Measurements from ENCODE around the gene IFI44L. TPM values are rescaled to one million over a fixed set of nuclear protein-coding genes. Genes with fewer than 3 reads are reported as not detected.

Gene IFI44L
- total RNA-seq, 1 experiment from 2014 or later = 11.9 TPM

DNA sequence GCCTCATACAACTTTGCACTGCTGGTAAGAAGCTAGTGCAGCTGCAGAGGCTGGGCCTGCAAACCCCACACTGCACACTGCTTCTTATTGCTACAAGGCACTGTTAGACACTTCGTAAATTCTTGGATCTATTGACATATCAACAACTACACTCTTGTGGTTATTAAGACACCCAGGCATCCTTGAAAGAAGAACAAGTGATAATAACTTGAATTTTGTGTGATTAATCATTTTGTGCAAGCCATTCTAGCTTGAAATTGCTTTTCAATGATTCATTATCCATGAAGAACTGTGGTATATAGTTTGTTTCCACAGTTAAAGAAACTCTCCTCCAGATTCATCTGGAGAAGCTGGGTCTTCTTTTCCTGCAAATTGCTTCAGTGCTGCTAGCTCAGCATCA is 33.7 kb upstream of the IFI44L start:
- intact Hi-C loops (cut with micrococcal nuclease) = no loop called here
- CTCF ChIA-PET = interaction anchor here (0.6 to 1.4 kb wide), 3 partner anchors 21 to 442 kb away, joined by 3 to 5 read pairs (median 3); no protein-coding TSS in a partner anchor
- Mint-ChIP-seq H3K4me3 (ENCODE audit: unreplicated experiment) (no peak overlapping the region), H3K4me1 (ENCODE audit: insufficient read depth, unreplicated experiment) (peaks cover 14% of the 10 kb centered on the region), H3K27ac (ENCODE audit: low read depth, unreplicated experiment) (no peak overlapping the region), H3K9me3 (ENCODE audit: unreplicated experiment) (no peaks in the 10 kb centered on the region), H3K27me3 (ENCODE audit: insufficient read depth, unreplicated experiment) (no peaks in the 10 kb centered on the region), H3K36me3 (ENCODE audit: insufficient read depth, unreplicated experiment) (no peaks in the 10 kb centered on the region)
- DNase-seq (ENCODE audit: unreplicated experiment) = no peak
- no TSS peak for BruUV-seq (replicated peaks)
- POLR2A ChIA-PET = interaction anchor here (0.6 kb wide), 1 partner anchor 1008 kb away, joined by 3 read pairs; no protein-coding TSS in a partner anchor
- TF ChIP-seq, protein P1, sequence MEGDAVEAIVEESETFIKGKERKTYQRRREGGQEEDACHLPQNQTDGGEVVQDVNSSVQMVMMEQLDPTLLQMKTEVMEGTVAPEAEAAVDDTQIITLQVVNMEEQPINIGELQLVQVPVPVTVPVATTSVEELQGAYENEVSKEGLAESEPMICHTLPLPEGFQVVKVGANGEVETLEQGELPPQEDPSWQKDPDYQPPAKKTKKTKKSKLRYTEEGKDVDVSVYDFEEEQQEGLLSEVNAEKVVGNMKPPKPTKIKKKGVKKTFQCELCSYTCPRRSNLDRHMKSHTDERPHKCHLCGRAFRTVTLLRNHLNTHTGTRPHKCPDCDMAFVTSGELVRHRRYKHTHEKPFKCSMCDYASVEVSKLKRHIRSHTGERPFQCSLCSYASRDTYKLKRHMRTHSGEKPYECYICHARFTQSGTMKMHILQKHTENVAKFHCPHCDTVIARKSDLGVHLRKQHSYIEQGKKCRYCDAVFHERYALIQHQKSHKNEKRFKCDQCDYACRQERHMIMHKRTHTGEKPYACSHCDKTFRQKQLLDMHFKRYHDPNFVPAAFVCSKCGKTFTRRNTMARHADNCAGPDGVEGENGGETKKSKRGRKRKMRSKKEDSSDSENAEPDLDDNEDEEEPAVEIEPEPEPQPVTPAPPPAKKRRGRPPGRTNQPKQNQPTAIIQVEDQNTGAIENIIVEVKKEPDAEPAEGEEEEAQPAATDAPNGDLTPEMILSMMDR (IDR thresholded peaks at IDR 0.05; ENCODE audit: unreplicated experiment) = no peak

DNA sequence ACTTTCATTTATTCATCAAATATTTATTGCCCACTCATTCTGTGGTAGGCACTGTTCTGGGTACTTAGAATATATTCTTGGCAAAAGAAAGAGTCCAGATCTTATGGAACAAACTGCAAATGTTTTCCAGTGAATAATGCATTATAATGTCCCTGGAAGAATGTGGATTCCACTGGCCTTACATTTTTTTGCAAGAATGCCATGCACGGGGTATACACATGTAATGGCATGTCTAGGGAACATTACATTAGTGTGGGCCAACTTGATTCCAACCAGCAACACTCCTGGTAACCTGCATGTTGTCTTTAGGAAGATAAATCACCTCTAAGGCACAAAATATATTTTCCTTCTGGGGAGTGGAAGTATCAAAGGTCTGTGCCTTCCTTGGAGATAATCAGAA is 33.0 kb upstream of the IFI44L start:
- peak overlapping the region; percentile 75 for H3K27ac Mint-ChIP-seq (ENCODE audit: low read depth, unreplicated experiment)
- peaks cover 14% of the 10 kb centered on the region for H3K4me1 Mint-ChIP-seq (ENCODE audit: insufficient read depth, unreplicated experiment)
- no peak for DNase-seq (ENCODE audit: unreplicated experiment)
- H3K9me3 Mint-ChIP-seq (ENCODE audit: unreplicated experiment) = no peaks in the 10 kb centered on the region
- intact Hi-C loops (cut with micrococcal nuclease) = no loop called here
- H3K36me3 Mint-ChIP-seq (ENCODE audit: insufficient read depth, unreplicated experiment) = no peaks in the 10 kb centered on the region
- BruUV-seq (replicated peaks) = no TSS peak
- TF ChIP-seq, protein P1 (IDR thresholded peaks at IDR 0.05; ENCODE audit: unreplicated experiment) = no peak
- ChIA-PET POLR2A (interaction anchor here (1.0 kb wide), 1 partner anchor 333 kb away, joined by 3 read pairs; no protein-coding TSS in a partner anchor), CTCF (interaction anchor here (0.6 kb wide), 1 partner anchor 610 kb away, joined by 3 read pairs; no protein-coding TSS in a partner anchor)
- H3K27me3 Mint-ChIP-seq (ENCODE audit: insufficient read depth, unreplicated experiment) = no peaks in the 10 kb centered on the region
- H3K4me3 Mint-ChIP-seq (ENCODE audit: unreplicated experiment) = no peak overlapping the region

DNA sequence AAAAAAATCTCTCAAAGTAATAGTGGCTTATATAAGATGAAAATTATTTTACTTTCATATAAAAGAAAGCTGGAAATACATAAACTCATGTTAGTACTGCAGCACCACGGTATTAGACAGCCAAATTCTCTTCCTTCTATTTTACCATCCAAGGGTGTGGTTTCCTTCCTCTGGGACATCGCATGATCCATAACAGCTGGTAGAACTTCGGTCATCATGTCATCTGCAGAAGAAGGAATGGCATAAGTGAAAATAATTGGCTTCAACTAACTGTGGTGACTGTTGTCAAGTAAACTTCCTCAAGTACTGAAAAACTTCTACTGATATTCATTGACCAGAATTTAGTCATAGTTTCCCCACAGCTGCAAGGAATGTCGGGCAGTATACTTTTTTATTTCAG is 28.3 kb upstream of the IFI44L start:
- H3K36me3 Mint-ChIP-seq (ENCODE audit: insufficient read depth, unreplicated experiment) = no peaks in the 10 kb centered on the region
- no peak overlapping the region for H3K4me3 Mint-ChIP-seq (ENCODE audit: unreplicated experiment)
- intact Hi-C loops (cut with micrococcal nuclease) = no loop called here
- DNase-seq (ENCODE audit: unreplicated experiment) = no peak
- H3K27me3 Mint-ChIP-seq (ENCODE audit: insufficient read depth, unreplicated experiment) = no peaks in the 10 kb centered on the region
- H3K4me1 Mint-ChIP-seq (ENCODE audit: insufficient read depth, unreplicated experiment) = peaks cover 6% of the 10 kb centered on the region
- no TSS peak for BruUV-seq (replicated peaks)
- no peak overlapping the region for H3K27ac Mint-ChIP-seq (ENCODE audit: low read depth, unreplicated experiment)
- ChIA-PET CTCF (interaction anchor here (0.9 to 2.3 kb wide), 4 partner anchors 17 to 477 kb away, joined by 3 to 9 read pairs (median 4); no protein-coding TSS in a partner anchor), POLR2A (no interaction called here)
- TF ChIP-seq, protein P1 (IDR thresholded peaks at IDR 0.05; ENCODE audit: unreplicated experiment) = no peak
- no peaks in the 10 kb centered on the region for H3K9me3 Mint-ChIP-seq (ENCODE audit: unreplicated experiment)

DNA sequence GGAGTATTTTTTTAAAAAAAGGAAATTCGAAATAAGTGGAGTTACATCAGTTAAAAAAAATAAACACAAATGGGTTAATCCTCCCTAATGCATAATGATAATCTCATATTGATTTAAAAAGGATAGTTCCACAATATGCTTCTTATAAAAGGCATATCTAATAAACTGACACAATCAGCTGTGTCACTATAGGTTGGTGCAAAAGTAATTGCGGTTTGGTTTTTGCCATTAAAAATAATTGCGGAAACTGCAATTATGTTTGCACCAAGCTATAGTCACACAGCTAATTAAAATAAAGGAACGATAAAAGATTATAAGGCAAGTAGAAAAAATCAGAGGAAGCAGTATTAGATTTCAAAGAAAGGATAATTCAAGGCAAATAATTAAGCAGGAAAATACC is 21.0 kb upstream of the IFI44L start:
- intact Hi-C loops (cut with micrococcal nuclease) = no loop called here
- no peaks in the 10 kb centered on the region for H3K36me3 Mint-ChIP-seq (ENCODE audit: insufficient read depth, unreplicated experiment)
- H3K27me3 Mint-ChIP-seq (ENCODE audit: insufficient read depth, unreplicated experiment) = no peaks in the 10 kb centered on the region
- H3K4me1 Mint-ChIP-seq (ENCODE audit: insufficient read depth, unreplicated experiment) = no peaks in the 10 kb centered on the region
- TF ChIP-seq, protein P1 (IDR thresholded peaks at IDR 0.05; ENCODE audit: unreplicated experiment) = no peak
- no peaks in the 10 kb centered on the region for H3K9me3 Mint-ChIP-seq (ENCODE audit: unreplicated experiment)
- H3K4me3 Mint-ChIP-seq (ENCODE audit: unreplicated experiment) = no peak overlapping the region
- no peak for DNase-seq (ENCODE audit: unreplicated experiment)
- H3K27ac Mint-ChIP-seq (ENCODE audit: low read depth, unreplicated experiment) = no peak overlapping the region
- ChIA-PET POLR2A (interaction anchor here (0.8 kb wide), 1 partner anchor 235 kb away, joined by 3 read pairs; no protein-coding TSS in a partner anchor), CTCF (interaction anchor here (0.6 to 4.7 kb wide), 6 partner anchors 8 to 1062 kb away, joined by 3 to 29 read pairs (median 6); no protein-coding TSS in a partner anchor)
- no TSS peak for BruUV-seq (replicated peaks)

All from MCF 10A (cell line).